H1 (cell line): ENCODE data around the gene PTGDR2. TPM values are rescaled to one million over a fixed set of nuclear protein-coding genes. Genes with fewer than 3 reads are reported as not detected.

ENCODE experiments used
- CTCF ChIA-PET: fragments of 300-600 bp; sonication (Branson Sonifier 250); formaldehyde crosslinking; loops from one replicate; lab custom pipeline; 2021; ENCODE audit not compliant: partially characterized antibody; lab: Charles Lee
- POLR2A ChIA-PET: fragments of 300-600 bp; sonication (Branson Sonifier 250); formaldehyde crosslinking; loops from one replicate; lab custom pipeline; 2021; ENCODE audit warnings: inconsistent platforms; ENCODE audit not compliant: partially characterized antibody; lab: Charles Lee
- DNase-seq, 2 experiments: peaks; one replicate each; pipeline versions ENCODE4 v3.0.0 to v3.0.0-alpha.2; 2010 to 2022; ENCODE audit warnings: low spot score in 2 of 2, low read depth in 1 of 2, mixed read lengths in 1 of 2
- FAIRE-seq: peaks from 2 replicates; lab custom pipeline; 2011; peaks lifted over from hg19 to GRCh38; lab: Jason Lieb, UNC
- H2AFZ ChIP-seq: 2 replicates; pipeline ENCODE4 v1.8.1; 2012; ENCODE audit warnings: low read length, inconsistent platforms
- H2AK5ac ChIP-seq: 2 replicates; pipeline ENCODE4 v1.6.1; 2013; ENCODE audit warnings: low read depth, low read length
- H2BK120ac ChIP-seq: replicated peaks from 2 replicates; pipeline ENCODE3; 2013; ENCODE audit warnings: low read depth, low read length, inconsistent platforms
- H2BK12ac ChIP-seq: 2 replicates; pipeline ENCODE4 v1.6.1; 2013; ENCODE audit warnings: low read depth, low read length
- H2BK15ac ChIP-seq: 2 replicates; pipeline ENCODE4 v1.6.1; 2013; ENCODE audit warnings: low read length
- H2BK20ac ChIP-seq: 2 replicates; pipeline ENCODE4 v1.6.1; 2013; ENCODE audit warnings: low read length
- H2BK5ac ChIP-seq: 2 replicates; pipeline ENCODE4 v1.6.1; 2013; ENCODE audit warnings: low read depth, low read length
- H3K14ac ChIP-seq: 2 replicates; pipeline ENCODE4 v1.6.1; 2013; ENCODE audit warnings: inconsistent platforms; ENCODE audit not compliant: insufficient read length
- H3K18ac ChIP-seq: 2 replicates; pipeline ENCODE4 v1.6.1; 2013; ENCODE audit warnings: low read length; ENCODE audit errors: extremely low read depth
- H3K23ac ChIP-seq: 2 replicates; pipeline ENCODE4 v1.6.1; 2013; ENCODE audit warnings: inconsistent platforms; ENCODE audit not compliant: insufficient read length
- H3K23me2 ChIP-seq: 2 replicates; pipeline ENCODE4 v1.6.1; 2013; ENCODE audit warnings: low read depth, low read length
- H3K27ac ChIP-seq: 2 replicates; pipeline ENCODE4 v1.6.1; 2011; ENCODE audit warnings: low read depth, low read length, inconsistent platforms
- H3K27me3 ChIP-seq, 4 experiments: replicated peaks in 1 of 4; 1 replicate in 1 of 4; 2 replicates in 3 of 4; pipeline versions ENCODE4 v1.6.1 to v1.8.1; 2011 to 2013; ENCODE audit warnings: low read length in 3 of 4, mild to moderate bottlenecking in 3 of 4, inconsistent platforms in 2 of 4, mixed read lengths in 2 of 4, moderate library complexity in 1 of 4; ENCODE audit not compliant: control insufficient read depth in 3 of 4, insufficient read depth in 3 of 4; ENCODE audit errors: extremely low read depth in 1 of 4
- H3K36me3 ChIP-seq, 4 experiments: 2 replicates each; pipeline versions ENCODE4 v1.6.1 to v1.8.1; 2011 to 2013; ENCODE audit warnings: mild to moderate bottlenecking in 4 of 4, low read length in 3 of 4, moderate library complexity in 2 of 4, control low read depth in 1 of 4, inconsistent platforms in 1 of 4; ENCODE audit not compliant: insufficient read depth in 4 of 4, control insufficient read depth in 2 of 4
- H3K4ac ChIP-seq: replicated peaks from 2 replicates; pipeline ENCODE3; 2013; ENCODE audit warnings: low read length, low read depth, mixed read lengths, inconsistent platforms; ENCODE audit not compliant: insufficient read length
- H3K4me1 ChIP-seq, 4 experiments: replicated peaks in 1 of 4; 1 replicate in 1 of 4; 2 replicates in 3 of 4; pipeline versions ENCODE4 v1.6.1 to v1.8.1; 2011 to 2013; ENCODE audit warnings: low read length in 3 of 4, inconsistent platforms in 2 of 4, mixed read lengths in 1 of 4; ENCODE audit not compliant: insufficient read depth in 4 of 4, control insufficient read depth in 3 of 4
- H3K4me2 ChIP-seq, 2 experiments: 2 replicates each; pipeline versions ENCODE4 v1.6.1 to v1.8.1; 2011 to 2013; ENCODE audit warnings: low read depth in 2 of 2, low read length in 2 of 2, control low read depth in 1 of 2, inconsistent platforms in 1 of 2, mild to moderate bottlenecking in 1 of 2; ENCODE audit not compliant: insufficient read depth in 1 of 2
- H3K4me3 ChIP-seq, 4 experiments: fragments of 200-600, 300-600 bp in 1 of 4; sonication (generic), shearing (Covaris generic), sonication (Bioruptor Twin) in 1 of 4; 2 replicates each; pipeline versions ENCODE4 v1.5.1 to v1.8.1; 2011 to 2016; ENCODE audit warnings: low read length in 4 of 4, low read depth in 3 of 4, control low read depth in 2 of 4, inconsistent platforms in 2 of 4, mild to moderate bottlenecking in 2 of 4, mixed read lengths in 1 of 4, moderate library complexity in 1 of 4; ENCODE audit not compliant: insufficient read depth in 2 of 4; ENCODE audit errors: extremely low read depth in 1 of 4
- H3K56ac ChIP-seq: replicated peaks from 2 replicates; pipeline ENCODE3; 2013; ENCODE audit warnings: low read depth, mild to moderate bottlenecking, mixed read lengths, low read length, inconsistent platforms; ENCODE audit not compliant: insufficient read length
- H3K79me1 ChIP-seq: 2 replicates; pipeline ENCODE4 v1.6.1; 2013; ENCODE audit warnings: low read depth, low read length, control low read depth
- H3K79me2 ChIP-seq, 2 experiments: 2 replicates each; pipeline versions ENCODE4 v1.6.1 to v1.8.1; 2012 to 2013; ENCODE audit warnings: low read length in 2 of 2, mild to moderate bottlenecking in 2 of 2, inconsistent platforms in 1 of 2; ENCODE audit not compliant: insufficient read depth in 2 of 2, control insufficient read depth in 1 of 2
- H3K9ac ChIP-seq, 4 experiments: replicated peaks in 1 of 4; 1 replicate in 1 of 4; 2 replicates in 3 of 4; pipeline versions ENCODE4 v1.6.1 to v1.8.1; 2011 to 2013; ENCODE audit warnings: low read depth in 3 of 4, low read length in 3 of 4, control low read depth in 2 of 4, mild to moderate bottlenecking in 2 of 4, moderate library complexity in 2 of 4, inconsistent platforms in 1 of 4; ENCODE audit errors: extremely low read depth in 1 of 4
- H3K9me3 ChIP-seq, 2 experiments: 2 replicates each; pipeline versions ENCODE4 v1.6.1 to v1.8.1; 2012 to 2013; ENCODE audit warnings: mild to moderate bottlenecking in 2 of 2, moderate library complexity in 2 of 2, control low read depth in 1 of 2, inconsistent platforms in 1 of 2, low read depth in 1 of 2, low read length in 1 of 2, mixed read lengths in 1 of 2; ENCODE audit not compliant: insufficient read depth in 2 of 2
- H4K20me1 ChIP-seq, 2 experiments: replicated peaks in 1 of 2; 2 replicates each; pipeline versions ENCODE3 to v1.8.1; 2011 to 2013; ENCODE audit warnings: inconsistent platforms in 2 of 2, low read length in 2 of 2, mild to moderate bottlenecking in 1 of 2; ENCODE audit not compliant: insufficient read depth in 2 of 2, control insufficient read depth in 1 of 2
- H4K5ac ChIP-seq: 2 replicates; pipeline ENCODE4 v1.6.1; 2013; ENCODE audit warnings: low read length, low read depth, mixed read lengths, inconsistent platforms; ENCODE audit not compliant: insufficient read length
- H4K8ac ChIP-seq: 2 replicates; pipeline ENCODE4 v1.8.0; 2013; ENCODE audit warnings: mild to moderate bottlenecking, moderate library complexity, low read length, inconsistent platforms; ENCODE audit not compliant: insufficient read depth; ENCODE audit errors: extremely low read depth
- H4K91ac ChIP-seq: replicated peaks from 2 replicates; pipeline ENCODE3; 2013; ENCODE audit warnings: low read length, mixed read lengths, inconsistent platforms; ENCODE audit not compliant: insufficient read length
- HDAC6 ChIP-seq: IDR thresholded peaks from one replicate; pipeline ENCODE4 v1.7.1; 2012; ENCODE audit warnings: low read depth, mild to moderate bottlenecking, inconsistent platforms, low read length, moderate library complexity
- RFX5 ChIP-seq: IDR thresholded peaks from 2 replicates; pipeline ENCODE4 v1.6.1; 2011; ENCODE audit warnings: low read depth, low read length, improper control_type of control experiment, borderline replicate concordance
- SIRT6 ChIP-seq: IDR thresholded peaks from one replicate; pipeline ENCODE4 v1.7.1; 2012; ENCODE audit warnings: low read length, inconsistent platforms
- TBP ChIP-seq: IDR thresholded peaks from 2 replicates; pipeline ENCODE4 v1.6.1; 2011; ENCODE audit warnings: low read depth, low read length, improper control_type of control experiment
- WGBS, 2 experiments: shearing (Covaris generic) in 1 of 2; methylation state at CpG; one replicate each; pipeline versions ENCODE4 v1.1.6 to v1.1.7; 2013 to 2015; ENCODE audit warnings: low lambda C conversion rate in 2 of 2, mixed read lengths in 2 of 2, inconsistent platforms in 1 of 2, low coverage in 1 of 2, missing lambda C conversion rate in 1 of 2; ENCODE audit not compliant: insufficient replicate concordance in 2 of 2, insufficient coverage in 1 of 2, insufficient read length in 1 of 2; ENCODE audit errors: extremely low coverage in 1 of 2, missing lambda C conversion rate in 1 of 2; 5-methylcytosine and 5-hydroxymethylcytosine counted together
- polyA plus RNA-seq, 7 experiments: library from polyadenylated mRNA; depleted of rRNA in 3 of 7; stranded (reverse) in 5 of 7; unstranded in 2 of 7; fragments of >200 nt in 5 of 7; fragments of 200-250 nt in 2 of 7; gene quantifications; 1 replicate in 5 of 7; 2 replicates in 1 of 7; 4 replicates in 1 of 7; pipeline versions ENCODE4 v1.2.1 to v1.2.3, GENCODE V29; 2011 to 2013; ENCODE audit warnings: missing spikeins in 2 of 7, mixed read lengths in 2 of 7
- total RNA-seq: library from RNA; stranded (reverse); fragmentation: NEBNext Ultra II Directional; extraction: Animal tissue kit (Norgen Biotek cat#: 25700); gene quantifications from 2 replicates; pipeline ENCODE4 v1.2.1, GENCODE V29; 2021

The PTGDR2 gene
- total and polyA plus RNA-seq, 2 of the 8 experiments (the other 6 are each of a cell fraction or from before 2014, with no cell fraction given), result 0.20 TPM; not detected in 1

GRCh38 chr11:60860943-60861342, 5.2 kb upstream of the PTGDR2 start:
- Histone ChIP-seq H2BK20ac (no peak overlapping the region), H3K4me3 (no peak overlapping the region), H3K9ac (no peak overlapping the region), H3K4ac (no peak overlapping the region), H2AFZ (peak overlapping the region; percentile 63; the same call in 1 of the 2 replicates), H3K14ac (no peak overlapping the region), H2BK120ac (no peak overlapping the region), H3K9me3 (no peaks in the 10 kb centered on the region), H3K56ac (no peak overlapping the region), H4K91ac (no peak overlapping the region), H2AK5ac (no peak overlapping the region), H3K27ac (no peak overlapping the region), H3K18ac (no peak overlapping the region), H3K27me3 (no peaks in the 10 kb centered on the region), H4K20me1 (no peaks in the 10 kb centered on the region), H2BK12ac (no peak overlapping the region), H3K79me2 (no peaks in the 10 kb centered on the region), H3K23me2 (no peaks in the 10 kb centered on the region), H3K23ac (no peak overlapping the region), H4K8ac (no peak overlapping the region), H2BK5ac (no peak overlapping the region), H2BK15ac (no peak overlapping the region), H3K4me1 (no peaks in the 10 kb centered on the region), H4K5ac (no peak overlapping the region), H3K4me2 (no peak overlapping the region), H3K79me1 (no peaks in the 10 kb centered on the region), H3K36me3 (no peaks in the 10 kb centered on the region)
- ChIA-PET CTCF (interaction anchor here (1.2 to 6.5 kb wide), 5 partner anchors 10 to 40 kb away, joined by 3 to 38 read pairs (median 6); no protein-coding TSS in a partner anchor), POLR2A (interaction anchor here (1.4 kb wide), 1 partner anchor 9 kb away, joined by 4 read pairs; no protein-coding TSS in a partner anchor)
- TF ChIP-seq RFX5 (no peak), TBP (no peak), SIRT6 (no peak), HDAC6 (no peak)
- DNase-seq (no peak), FAIRE-seq (no peak)
- 83% methylated on average over 7 of the region's 7 CpGs; no CpG with 5 or more reads in 1 of the 2 experiments for WGBS, 2 experiments
